Left lung (tissue), 10 donors: ENCODE measurements around the gene RFX2. TPM values are rescaled to one million over a fixed set of nuclear protein-coding genes. Genes with fewer than 3 reads are reported as not detected.

Source experiments
- ATAC-seq: fragments of 200-7000 bp; cut with Tn5 transposase; one replicate; pipeline ENCODE4 v1.9.1; 2020; ENCODE audit warnings: moderate library complexity
- DNase-seq, 4 donors: peaks; one replicate each; pipeline ENCODE4 v3.0.0-alpha.2; 2013 to 2020
- H3K27ac ChIP-seq, 2 donors: fragments of 200-600 bp; sonication (generic) in 1 of 2; one replicate each; pipeline versions ENCODE4 v1.5.0 to v1.8.0; 2020 to 2021
- H3K27me3 ChIP-seq, 2 donors: fragments of 200-600 bp; sonication (generic) in 1 of 2; one replicate each; pipeline versions ENCODE4 v1.5.0 to v1.8.0; 2020 to 2021
- H3K36me3 ChIP-seq, 2 donors: fragments of 200-600 bp; sonication (generic) in 1 of 2; one replicate each; pipeline versions ENCODE4 v1.5.0 to v1.8.0; 2020 to 2021
- H3K4me1 ChIP-seq, 2 donors: fragments of 200-600 bp; one replicate each; pipeline ENCODE4 v1.8.0; 2021
- H3K4me3 ChIP-seq, 2 donors: fragments of 200-600 bp; sonication (generic) in 1 of 2; one replicate each; pipeline versions ENCODE4 v1.5.0 to v1.8.0; 2020 to 2021; ENCODE audit warnings: mild to moderate bottlenecking in 1 of 2
- H3K9me3 ChIP-seq, 2 donors: fragments of 200-600 bp; sonication (generic) in 1 of 2; one replicate each; pipeline versions ENCODE4 v1.5.0 to v1.8.0; 2020 to 2021
- CTCF ChIP-seq, 2 donors: fragments of 200-600 bp; sonication (generic) in 1 of 2; IDR thresholded peaks; one replicate each; pipeline versions ENCODE4 v1.5.0 to v1.8.0; 2021; ENCODE audit warnings: antibody characterized with exemption in 2 of 2
- intact Hi-C, 2 donors: fragments of 100-400 bp; cut with DNase I; formaldehyde crosslinking; loops; one replicate each; pipeline versions ENCODE4 v1.11.2 to v1.14.2; 2022
- polyA plus RNA-seq, 6 donors: library from polyadenylated mRNA; unstranded; fragments of 120-200 nt; gene quantifications; one replicate each; pipeline ENCODE4 v1.2.1, GENCODE V29; 2013; ENCODE audit not compliant: insufficient read length in 6 of 6
- total RNA-seq, 2 donors: library from RNA; stranded (reverse); fragmentation: NEBNext Ultra II Directional; extraction: Animal tissue kit (Norgen Biotek cat#: 25700); gene quantifications; one replicate each; pipeline ENCODE4 v1.2.1, GENCODE V29; 2021
- donor health status: DM: no; HTN: yes; CAD: no.
- donor health status: DM: no; HTN: no; CAD: no.

The RFX2 gene
- total and polyA plus RNA-seq, 8 donors: 12.7 to 18.8 (median 16.5) TPM

DNA sequence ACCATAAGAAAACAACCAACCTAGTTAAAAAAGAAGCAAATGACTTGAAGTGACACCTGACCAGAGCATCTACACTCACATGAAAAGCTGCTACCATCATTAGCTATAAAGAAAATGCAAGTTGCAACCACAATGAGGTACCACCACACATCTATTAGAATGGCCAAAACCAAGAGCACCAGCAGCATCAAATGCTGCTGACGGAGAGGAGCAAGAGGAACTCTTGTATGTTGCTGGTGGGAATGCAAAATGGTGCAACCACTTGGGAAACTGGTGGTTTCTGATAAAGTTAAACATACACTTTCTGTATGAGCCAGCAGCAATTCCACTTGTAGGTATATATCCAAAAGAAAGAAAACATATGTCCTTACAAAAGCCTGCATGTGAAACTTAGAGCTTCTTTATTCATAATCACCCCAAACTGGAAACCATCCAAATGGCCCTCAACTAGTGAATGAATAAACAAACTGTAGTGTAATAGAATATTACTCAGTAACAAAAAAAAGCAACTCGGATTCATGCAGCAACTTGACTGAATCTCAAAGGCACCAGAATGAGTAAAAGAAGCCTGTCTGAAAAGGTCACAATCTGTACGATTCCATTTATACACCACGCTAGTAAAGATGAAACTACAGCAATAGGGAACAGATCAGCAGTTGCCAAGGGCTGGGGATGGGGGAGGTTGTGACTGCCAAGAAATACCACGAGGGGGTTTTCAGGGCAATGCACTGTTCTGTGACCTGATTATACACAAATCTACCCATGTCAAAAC, 71.5 kb downstream of the RFX2 start:
- H3K27ac ChIP-seq: no peak overlapping the region
- H3K4me3 ChIP-seq: no peak overlapping the region
- peaks cover 0 to 60% of the 10 kb centered on the region in 2 donors for H3K36me3 ChIP-seq
- ATAC-seq (no peak), DNase-seq (no peak)
- intact Hi-C loops: no loop called here
- no peak for TF ChIP-seq CTCF (IDR thresholded peaks at IDR 0.05)
- H3K4me1 ChIP-seq: no peaks in the 10 kb centered on the region
- H3K9me3 ChIP-seq: no peaks in the 10 kb centered on the region
- no peaks in the 10 kb centered on the region for H3K27me3 ChIP-seq

GRCh38 chr19:6035026-6035425, 75.3 kb downstream of the RFX2 start:
- H3K27me3 ChIP-seq: no peaks in the 10 kb centered on the region
- intact Hi-C loops: no loop called here
- no peak for ATAC-seq
- no peaks in the 10 kb centered on the region for H3K4me1 ChIP-seq
- no peak overlapping the region for H3K27ac ChIP-seq
- H3K9me3 ChIP-seq: no peaks in the 10 kb centered on the region
- DNase-seq: no peak
- peaks cover 0 to 25% of the 10 kb centered on the region in 2 donors for H3K36me3 ChIP-seq
- TF ChIP-seq CTCF (IDR thresholded peaks at IDR 0.05): no peak
- H3K4me3 ChIP-seq: no peak overlapping the region

GRCh38 chr19:6034512-6034911, 75.8 kb downstream of the RFX2 start:
- ATAC-seq (no peak), DNase-seq (no peak)
- no peak for TF ChIP-seq CTCF (IDR thresholded peaks at IDR 0.05)
- Histone ChIP-seq H3K36me3 (peaks cover 0 to 20% of the 10 kb centered on the region in 2 donors), H3K27me3 (no peaks in the 10 kb centered on the region), H3K9me3 (no peaks in the 10 kb centered on the region), H3K27ac (no peak overlapping the region), H3K4me1 (no peaks in the 10 kb centered on the region), H3K4me3 (no peak overlapping the region)
- intact Hi-C loops: no loop called here

DNA sequence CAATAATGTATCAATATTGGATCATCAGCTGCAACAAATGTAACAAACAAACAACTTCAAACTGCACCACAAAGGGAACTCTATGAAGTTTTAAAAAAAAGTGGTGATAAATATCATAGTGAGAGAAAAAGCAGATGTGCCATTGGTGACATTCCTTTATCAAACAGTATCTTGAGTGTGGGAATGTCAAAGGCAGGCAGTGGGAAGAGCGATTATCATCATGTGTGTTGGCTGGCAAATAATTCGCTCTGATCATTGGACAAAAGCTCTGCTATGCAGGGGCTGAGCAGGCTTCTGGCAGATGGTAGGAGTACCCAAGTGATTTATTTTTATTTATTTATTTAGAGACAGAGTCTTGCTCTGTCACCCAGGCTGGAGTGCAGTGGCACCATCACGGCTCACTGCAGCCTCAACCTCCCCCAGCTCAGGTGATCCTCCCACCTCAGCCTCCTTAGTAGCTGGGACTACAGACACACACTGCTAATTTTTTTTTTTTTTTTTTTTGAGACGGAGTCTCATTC, 76.5 kb downstream of the RFX2 start:
- no peak overlapping the region for H3K4me3 ChIP-seq
- no peaks in the 10 kb centered on the region for H3K27me3 ChIP-seq
- no peak for ATAC-seq
- H3K4me1 ChIP-seq: no peaks in the 10 kb centered on the region
- no peak overlapping the region for H3K27ac ChIP-seq
- H3K9me3 ChIP-seq: no peaks in the 10 kb centered on the region
- intact Hi-C loops: no loop called here
- peaks cover 0 to 14% of the 10 kb centered on the region in 2 donors for H3K36me3 ChIP-seq
- DNase-seq: no peak
- TF ChIP-seq CTCF (IDR thresholded peaks at IDR 0.05): no peak

- H3K36me3 ChIP-seq: peaks cover 0 to 14% of the 10 kb centered on the region in 2 donors
- no peaks in the 10 kb centered on the region for H3K9me3 ChIP-seq
- H3K4me3 ChIP-seq: no peak overlapping the region
- no peak for TF ChIP-seq CTCF (IDR thresholded peaks at IDR 0.05)
- no peak for ATAC-seq
- no peaks in the 10 kb centered on the region for H3K4me1 ChIP-seq
- no peak overlapping the region for H3K27ac ChIP-seq
- intact Hi-C loops: no loop called here
- no peak for DNase-seq
- H3K27me3 ChIP-seq: no peaks in the 10 kb centered on the region
Measured at GRCh38 chr19:6032827-6033226, 77.5 kb downstream of the RFX2 start.
